ENCODE results near the gene SLC25A22.

The SLC25A22 gene

DNA sequence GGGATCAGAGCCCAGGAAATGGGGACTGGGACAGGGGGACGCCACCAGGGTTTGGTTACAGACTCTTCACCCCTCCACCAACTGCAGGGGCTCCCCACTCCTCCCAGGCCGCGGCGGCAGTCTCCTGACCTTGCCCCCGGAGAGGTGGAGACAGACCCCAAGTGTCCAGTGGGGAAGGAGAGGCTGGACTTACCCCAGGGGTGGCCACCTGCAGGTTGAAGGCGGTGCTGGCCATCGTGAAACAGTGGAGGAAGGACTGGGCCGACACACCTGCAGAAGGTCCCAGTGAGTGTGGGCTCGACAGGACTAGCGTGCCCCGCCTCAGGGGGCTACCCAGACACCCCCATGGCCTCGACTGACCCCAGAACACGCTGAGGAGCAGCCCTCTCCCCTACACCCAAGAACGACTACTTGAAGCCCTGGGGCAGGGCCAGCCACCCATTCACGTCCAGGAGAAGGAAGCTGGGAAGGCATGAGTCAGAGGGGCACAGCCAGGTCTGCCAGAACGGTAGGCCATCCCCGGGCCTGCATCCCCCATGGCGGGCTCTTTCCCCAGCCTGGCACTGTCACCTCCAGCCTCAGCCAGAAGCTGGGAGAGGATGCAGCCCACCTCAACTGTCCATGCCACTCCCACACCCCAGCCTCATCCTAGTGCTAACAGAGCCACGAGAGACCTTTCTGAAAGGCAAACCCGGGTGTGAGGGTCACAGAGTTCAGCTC is 23.0 kb downstream of the SLC25A22 start:
- H3K4me3 ChIP-seq (ENCODE audit: low read depth, low read length) = no peak overlapping the region

DNA sequence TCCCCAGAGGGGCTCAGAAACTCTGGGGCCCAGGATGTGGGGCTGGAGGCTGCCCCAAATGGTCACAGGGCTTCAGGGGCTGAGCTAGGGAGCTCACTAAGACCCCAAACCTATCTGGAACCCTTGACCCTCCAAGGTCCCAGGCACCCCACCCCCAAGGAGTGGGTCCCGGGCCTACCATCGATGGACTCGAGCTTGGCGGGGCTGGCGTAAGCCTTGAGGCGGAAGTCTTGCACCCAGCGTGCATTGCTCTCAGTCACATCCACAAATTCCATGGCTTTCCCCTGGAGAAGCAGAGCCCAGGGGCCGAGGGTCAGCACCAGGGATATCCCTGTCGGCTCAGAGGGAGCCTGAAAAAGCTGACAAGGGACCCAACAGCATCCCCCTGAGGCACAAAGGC is 24.3 kb downstream of the SLC25A22 start:
- no peak overlapping the region for H3K4me3 ChIP-seq (ENCODE audit: low read depth, low read length)

DNA sequence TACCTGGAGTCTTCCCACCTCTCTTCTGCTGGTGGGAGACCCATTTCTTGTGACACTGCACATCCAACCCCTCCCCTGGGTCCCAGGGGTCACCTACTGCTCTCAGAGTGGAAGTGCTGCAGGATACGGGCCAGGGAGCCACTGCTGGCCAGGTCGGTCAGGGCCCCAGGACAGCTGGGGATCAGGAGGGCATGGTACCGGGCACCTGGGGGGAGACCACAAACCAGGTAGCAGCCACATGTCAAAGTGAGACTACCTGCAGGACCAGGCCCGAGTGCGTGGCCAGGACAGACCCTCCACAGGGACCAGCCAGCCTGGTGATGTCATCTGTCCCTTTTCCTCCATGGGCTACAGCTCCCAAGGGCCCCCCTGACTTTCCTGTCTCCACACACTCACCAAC is 24.7 kb downstream of the SLC25A22 start:
- no peak overlapping the region for H3K4me3 ChIP-seq (ENCODE audit: low read depth, low read length)

DNA sequence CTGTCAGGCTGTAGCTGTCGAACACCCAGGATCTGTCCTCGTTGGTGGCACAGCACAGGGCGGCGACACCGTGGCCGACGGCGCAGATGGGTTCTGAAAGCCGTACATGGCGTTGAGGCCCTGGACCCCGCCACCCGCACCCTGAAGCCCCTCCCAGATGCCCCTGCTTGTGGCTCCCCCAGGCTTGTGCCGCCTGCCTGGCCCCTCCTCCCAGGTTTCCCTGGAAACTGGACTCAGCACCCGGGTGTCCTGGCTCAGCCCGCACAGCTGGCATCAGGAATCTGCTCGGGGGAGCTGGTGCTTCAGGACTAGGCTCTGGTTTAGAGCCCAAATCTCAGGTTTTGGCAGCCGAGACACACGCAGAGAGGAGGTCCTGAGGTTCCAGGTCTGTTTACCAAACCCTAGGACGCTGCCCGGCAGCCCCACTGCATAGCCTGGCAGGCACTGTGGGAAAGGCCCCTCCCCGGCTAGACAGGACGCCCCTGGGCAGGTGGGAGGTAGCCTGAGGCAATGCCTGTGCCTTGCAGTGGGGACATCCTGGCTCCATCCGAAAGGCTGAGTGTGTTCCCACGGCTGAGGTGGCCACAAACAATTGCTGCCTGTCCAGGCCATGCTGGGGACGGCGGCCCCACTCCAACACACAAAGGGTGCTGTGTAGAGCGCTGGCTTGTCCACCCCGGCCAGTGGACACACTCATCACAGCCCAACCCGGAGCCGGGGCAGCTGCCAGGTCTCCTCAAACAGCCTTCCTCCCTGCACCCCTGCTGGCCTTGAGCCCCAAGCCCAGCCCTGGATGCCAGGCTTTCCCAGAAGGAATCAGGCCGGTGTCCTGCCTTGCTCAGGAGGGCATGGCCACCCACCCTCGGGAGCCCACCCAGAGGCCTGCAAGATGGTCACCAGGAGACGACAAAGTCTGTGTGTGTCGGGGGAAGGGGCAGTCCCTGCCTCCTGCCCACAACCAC is 25.4 kb downstream of the SLC25A22 start:
- no peak overlapping the region for H3K4me3 ChIP-seq (ENCODE audit: low read depth, low read length)

DNA sequence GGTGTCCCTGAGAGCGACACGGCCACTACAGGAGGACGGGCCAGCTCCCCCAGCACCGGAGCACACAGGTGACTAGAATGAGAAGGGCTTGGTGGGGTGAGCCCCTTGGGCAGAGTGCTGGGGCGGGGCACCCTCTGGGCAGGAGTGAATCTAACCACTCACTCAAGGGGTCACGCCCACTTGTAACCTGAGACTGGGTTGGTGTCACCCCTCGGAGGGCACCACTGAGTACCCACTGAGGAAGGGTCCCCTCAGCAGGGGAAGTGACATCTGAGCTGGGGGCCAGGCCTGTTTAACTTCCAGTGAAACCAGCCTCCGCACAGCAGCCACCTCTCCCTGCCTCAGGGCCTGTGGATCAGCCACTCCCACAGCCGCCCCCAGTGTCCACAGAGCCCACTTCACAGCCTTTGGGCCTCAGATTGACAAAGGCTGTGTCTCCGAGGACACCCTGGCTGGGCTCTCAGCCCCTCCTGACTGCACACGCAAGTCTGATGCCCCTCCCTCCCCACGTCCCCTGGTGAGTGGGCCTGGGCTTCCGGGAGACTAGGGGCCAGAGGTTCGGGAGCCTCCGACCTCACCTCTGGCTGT is 26.4 kb downstream of the SLC25A22 start:
- H3K4me3 ChIP-seq (ENCODE audit: low read depth, low read length) = no peak overlapping the region

DNA sequence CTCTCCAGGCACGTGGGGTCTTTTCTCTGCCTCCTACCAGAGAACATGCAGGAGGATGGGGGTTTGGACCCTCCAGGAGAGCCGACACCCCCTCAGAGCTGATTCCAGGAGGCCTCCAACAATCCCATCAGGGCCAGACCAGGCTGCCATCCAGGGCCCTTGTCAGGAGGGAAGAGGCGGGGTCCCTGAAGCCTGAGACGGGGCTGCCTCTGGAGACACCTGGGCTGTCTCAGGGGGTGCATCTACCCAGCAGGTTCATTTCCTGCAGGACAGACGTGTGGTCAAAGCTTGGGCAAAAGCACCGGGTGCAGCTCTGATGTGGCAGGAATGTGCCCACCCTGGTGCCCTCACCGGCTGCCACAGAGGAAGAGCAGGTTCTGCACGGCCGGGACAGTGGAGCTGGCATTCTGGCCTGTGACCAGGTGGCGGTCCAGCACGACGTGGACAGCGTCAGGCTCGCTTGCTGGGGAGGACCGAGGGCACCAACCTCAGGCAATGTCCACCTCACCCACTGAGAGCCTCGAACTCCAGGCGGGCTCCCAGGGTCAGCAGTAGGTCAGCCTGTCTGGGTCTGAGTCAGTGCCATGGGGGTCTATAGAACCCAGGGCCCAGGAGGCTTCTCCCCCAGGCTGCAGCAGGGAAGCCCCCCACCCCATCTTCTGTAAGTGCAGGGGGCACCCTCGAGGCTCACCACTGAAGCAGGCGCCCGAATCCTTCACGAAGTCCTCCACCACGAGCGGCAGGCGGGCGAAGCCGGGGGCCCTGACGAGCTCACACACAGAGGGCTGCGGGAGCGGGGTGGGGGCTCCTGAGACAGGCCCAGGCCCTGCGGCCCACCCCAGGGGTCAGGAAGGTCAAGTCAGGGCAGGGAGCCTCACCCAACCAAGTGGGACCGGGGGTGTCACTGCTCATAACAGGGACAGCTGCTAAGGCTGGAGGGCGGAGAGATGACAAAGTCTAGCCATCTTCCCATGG is 27.2 kb downstream of the SLC25A22 start:
- H3K4me3 ChIP-seq (ENCODE audit: low read depth, low read length) = no peak overlapping the region

DNA sequence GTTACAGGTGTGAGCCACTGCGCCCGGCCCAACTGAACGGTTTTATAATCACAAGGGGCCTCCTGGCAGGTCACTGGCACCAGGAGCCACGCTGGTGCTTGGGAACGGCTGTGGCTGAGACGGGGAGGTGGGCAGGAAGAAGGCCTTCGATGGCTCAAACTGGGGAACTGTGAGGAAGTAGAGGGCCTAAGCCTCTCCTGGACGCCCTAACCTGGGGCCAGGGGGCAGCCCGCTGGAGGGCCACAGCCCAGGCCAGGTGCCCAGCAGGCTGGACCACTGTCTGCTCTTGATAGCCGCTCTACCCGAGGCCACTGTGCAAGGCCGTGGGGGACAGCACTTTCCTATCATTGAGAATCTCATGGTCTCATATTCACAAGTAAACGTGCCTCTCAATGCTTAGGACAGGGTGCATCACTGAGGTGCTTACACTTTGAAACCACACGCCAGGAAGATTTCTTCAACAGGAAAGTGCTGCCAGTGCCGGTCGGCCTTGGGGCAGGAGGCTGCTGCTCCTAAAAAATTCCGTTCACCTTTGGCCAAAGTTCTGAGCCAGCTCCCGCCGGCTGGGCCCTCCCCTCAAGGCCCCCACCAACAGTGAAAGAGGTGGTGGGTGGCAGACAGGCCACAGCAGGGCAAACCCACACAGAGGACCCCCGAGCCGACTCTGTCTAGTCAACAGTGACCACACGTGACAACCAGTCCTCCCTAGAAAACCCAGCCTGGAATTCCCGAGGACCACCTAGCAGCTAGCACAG is 28.0 kb downstream of the SLC25A22 start:
- no peak overlapping the region for H3K4me3 ChIP-seq (ENCODE audit: low read depth, low read length)

DNA sequence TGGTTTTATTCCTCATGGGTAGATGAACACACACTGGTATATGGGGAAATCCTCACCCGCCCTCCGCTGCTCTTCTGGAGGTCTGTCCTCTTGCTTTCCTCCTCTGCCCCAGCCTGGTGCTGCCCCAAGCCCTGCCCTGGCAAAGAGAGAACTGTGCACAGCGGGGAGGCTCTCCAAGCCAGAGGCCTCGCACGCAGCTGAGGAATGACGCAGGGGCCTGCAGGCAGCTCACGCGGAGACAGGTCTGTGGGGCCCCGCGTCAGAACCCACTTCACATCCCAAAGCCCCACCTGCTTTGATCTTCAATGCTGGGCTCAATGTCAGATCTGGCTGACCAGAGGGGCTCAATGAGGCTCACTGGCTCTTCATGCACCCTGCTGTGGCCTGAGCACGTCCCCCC is 30.8 kb downstream of the SLC25A22 start:
- H3K4me3 ChIP-seq (ENCODE audit: low read depth, low read length) = no peak overlapping the region

DNA sequence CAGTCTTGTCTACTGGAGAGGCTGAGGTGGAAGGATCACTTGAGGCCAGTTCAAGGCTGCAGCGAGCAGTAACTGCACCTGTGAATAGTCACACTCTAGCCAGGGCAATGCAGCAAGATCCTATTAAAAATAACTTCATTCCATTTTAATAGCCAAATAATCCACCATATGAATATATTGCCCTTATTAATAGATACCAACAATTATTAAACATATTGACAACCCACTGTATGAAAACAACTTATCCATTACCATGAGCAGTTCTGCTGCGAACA is 31.2 kb downstream of the SLC25A22 start:
- no peak overlapping the region for H3K4me3 ChIP-seq (ENCODE audit: low read depth, low read length)

DNA sequence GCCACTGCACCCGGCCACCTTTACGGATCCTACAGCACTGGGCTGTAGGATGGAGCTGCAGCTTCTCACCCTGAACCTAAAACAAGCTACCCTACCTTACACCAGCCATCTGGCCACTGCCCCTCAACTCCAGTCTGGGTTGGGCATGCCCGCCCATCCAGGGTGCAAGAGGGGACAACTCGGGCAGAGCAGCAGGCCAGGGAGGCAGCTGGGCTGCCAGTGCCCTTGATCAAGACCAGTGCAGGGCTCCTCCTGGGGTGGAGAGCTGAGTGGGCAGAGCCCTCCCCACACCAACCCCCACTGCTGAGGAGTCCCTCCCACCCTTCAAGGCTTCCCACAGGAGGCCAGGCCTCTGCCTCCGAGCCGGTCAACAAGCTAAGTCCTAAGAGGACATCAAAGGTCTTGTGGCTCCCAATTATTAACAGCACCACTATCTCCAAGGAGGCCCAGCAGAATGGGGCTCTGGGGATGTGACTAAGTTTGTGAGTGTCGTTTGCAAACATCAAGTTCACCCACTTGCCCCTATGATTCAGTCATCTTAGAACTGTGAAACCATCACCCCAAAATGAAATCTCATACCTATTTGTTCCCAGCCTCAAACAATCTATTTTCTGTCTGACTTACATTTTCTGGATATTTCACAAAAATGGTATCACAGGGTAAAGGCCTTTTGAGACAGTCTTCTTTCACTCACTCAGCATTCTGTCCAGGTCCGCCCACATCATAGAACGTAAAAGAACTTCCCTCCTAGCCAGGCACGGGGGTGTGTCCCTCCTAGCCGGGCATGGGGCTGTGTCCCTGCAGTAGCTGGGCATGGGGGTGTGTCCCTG is 31.8 kb downstream of the SLC25A22 start:
- no peak overlapping the region for H3K4me3 ChIP-seq (ENCODE audit: low read depth, low read length)

DNA sequence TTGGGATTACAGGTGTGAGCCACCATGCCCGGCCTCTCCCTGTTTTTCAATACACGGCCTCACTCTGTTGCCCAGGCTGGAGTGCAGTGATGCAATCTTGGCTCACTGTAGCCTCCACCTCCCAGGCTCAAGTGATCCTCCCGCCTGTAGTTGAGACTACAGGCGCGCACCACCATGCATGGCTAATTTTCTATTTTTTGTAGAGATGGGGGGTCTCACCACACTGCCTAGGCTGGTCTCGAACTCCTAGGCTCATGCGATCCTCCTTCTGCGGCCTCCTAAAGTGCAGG is 32.3 kb downstream of the SLC25A22 start:
- H3K4me3 ChIP-seq (ENCODE audit: low read depth, low read length) = no peak overlapping the region

DNA sequence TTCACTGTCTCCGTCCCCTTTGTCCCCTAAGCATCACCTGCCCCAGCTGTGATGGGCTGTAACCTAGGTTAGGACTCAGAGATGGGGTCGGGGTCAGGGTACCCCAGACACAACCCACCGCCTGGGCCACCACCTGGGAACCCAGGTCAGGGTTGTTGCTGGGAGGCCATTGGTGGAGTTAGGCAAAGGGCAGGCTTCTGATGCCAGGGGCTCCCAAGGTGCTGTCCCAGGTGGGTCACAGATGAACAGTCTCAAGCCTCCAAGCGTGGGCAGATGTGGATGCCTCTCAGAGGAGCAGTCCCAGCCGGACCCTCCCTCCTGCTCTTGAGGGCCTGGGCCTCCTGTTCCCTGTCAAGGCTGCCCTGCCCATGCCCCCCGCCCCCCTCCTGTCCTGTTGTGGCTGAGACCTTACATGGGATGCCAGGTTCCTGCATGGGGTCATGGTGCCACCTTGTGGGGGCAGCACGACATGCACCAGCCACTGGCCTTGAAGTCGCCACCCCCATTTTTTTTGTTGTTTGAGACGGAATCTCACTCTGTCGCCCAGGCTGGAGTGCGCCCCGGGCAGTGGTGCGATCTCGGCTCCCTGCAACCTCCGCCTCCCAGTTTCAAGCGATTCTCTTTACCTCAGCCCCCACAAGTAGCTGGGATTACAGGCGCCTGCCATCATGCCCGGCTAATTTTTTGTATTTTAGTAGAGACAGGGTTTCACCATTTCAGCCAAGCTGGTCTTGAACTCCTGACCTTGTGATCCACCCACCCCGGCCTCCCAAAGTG is 32.9 kb downstream of the SLC25A22 start:
- no peak overlapping the region for H3K4me3 ChIP-seq (ENCODE audit: low read depth, low read length)

DNA sequence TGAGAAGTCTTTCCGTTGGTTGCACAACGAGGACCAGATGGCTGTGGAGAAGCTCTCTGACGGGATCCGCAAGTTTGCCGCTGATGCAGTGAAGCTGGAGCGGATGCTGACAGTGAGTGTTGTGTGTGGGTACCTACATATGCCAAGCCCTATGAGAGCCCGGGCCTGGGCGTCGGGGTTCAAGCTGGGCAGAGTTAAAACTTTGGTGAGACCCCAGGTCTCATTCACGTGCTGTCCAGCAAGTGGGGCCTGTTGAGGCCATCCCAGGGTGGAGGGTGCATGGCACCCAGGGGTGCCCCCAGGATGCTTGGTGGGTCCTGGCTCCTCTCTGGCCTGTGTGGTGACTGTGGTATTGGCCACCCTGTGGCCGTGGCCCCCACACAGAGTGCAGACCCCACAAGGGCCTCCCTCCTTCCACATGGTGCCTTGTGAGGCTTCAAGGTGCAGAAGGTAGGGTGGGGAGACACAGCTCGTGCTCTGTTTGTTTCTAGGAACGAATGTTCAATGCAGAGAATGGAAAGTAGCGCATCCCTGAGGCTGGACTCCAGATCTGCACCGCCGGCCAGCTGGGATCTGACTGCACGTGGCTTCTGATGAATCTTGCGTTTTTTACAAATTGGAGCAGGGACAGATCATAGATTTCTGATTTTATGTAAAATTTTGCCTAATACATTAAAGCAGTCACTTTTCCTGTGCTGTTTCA is 33.6 kb downstream of the SLC25A22 start:
- H3K4me3 ChIP-seq (ENCODE audit: low read depth, low read length) = no peak overlapping the region

DNA sequence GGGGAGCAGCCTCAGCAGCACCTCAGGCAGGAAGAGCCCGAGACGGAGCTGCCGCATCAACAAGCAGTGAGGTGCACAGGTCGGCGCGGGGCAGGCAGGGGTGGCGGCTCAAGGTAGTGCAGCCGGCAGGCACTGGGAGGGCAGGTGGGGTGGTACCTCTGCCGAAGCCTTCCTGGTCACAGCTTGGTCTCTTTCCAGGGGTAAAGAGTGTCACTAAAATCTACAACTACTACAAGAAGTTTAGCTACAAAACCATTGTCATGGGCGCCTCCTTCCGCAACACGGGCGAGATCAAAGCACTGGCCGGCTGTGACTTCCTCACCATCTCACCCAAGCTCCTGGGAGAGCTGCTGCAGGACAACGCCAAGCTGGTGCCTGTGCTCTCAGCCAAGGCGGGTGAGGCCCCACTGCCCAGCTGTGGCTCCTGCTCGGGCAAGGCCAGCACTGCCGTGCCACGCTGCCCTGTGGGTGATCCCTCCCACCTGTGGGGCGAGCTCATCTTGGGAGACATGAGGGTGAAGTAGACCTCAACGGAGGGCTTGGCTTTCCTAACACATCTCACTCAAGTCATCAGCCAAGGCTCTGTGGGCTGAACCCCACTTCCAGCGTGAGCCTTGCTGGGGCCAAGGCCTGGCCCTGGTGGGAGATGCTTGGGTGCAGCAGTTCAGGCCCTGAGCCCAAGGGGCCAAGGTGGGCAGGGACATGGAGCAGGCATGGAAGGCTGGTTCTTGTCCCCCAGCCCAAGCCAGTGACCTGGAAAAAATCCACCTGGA is 34.3 kb downstream of the SLC25A22 start:
- no peak overlapping the region for H3K4me3 ChIP-seq (ENCODE audit: low read depth, low read length)

DNA sequence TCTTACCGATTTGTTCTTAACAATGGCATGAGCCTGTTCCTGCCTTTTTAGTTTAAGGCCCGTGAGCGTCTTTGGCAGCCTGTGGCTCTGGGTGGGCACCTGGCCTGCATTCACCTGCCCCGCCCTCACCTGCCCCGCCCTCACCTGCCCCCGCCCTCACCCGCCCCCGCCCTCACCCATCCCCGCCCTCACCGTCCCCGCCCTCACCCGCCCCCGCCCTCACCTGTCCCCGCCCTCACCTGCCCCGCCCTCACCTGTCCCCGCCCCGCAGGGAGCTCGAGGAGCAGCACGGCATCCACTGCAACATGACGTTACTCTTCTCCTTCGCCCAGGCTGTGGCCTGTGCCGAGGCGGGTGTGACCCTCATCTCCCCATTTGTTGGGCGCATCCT is 35.0 kb downstream of the SLC25A22 start:
- H3K4me3 ChIP-seq (ENCODE audit: low read depth, low read length) = no peak overlapping the region

DNA sequence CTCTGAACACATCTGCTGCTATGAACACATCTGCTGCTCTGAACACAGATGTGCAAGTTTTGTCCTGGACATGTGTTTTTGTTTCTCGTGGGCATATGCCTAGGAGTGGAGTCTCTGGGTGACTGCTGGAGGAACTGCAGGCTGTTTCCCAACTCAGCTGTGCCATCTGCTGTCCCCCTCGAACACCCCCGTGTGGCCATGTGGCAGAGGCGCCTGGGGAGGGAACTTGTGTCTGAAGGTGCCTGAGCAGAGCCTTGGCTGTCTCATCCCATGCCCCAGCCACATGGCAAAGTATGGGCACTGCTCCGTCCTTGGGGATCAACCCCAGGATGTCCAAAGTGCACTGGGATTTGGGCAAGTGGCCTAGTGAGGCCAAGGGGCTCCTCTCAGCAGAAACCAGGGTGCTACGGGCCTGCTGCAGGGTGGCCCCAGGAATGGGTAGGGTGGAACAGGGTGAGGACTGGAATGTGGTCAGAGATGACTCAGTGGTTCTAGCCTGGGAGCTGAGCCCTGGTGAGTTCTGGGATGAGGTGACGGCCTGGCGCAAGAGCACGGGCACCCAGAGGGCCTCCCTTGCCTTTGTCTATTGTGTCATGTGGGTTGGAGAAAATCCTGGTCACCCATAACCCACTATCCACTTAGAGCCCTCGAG is 35.5 kb downstream of the SLC25A22 start:
- no peak overlapping the region for H3K4me3 ChIP-seq (ENCODE audit: low read depth, low read length)

DNA sequence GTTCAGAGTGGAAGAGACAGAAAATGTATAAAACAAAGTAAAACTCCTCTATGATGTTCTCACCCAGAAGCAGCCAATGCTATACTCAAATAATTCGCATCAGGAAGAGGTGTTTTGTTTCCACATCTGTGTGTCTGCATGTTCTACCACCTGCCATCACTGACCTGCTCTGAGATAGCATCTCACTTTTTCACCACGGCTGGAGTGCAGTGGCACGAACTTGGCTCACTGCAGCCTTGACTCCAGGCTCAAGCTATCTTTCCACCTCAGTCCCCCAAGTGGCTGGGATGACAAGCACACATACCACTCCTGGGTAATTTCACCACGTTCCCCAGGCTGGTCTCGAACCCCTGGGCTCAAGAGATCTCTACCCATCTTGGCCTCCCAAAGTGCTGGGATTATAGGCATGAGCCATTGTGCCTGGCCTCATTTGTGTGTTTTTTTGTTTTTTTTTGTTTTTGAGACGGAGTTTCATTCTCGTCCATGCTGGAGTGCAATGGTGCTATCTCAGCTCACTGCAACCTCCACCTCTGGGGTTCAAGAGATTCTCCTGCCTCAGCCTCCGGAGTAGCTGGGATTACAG is 36.5 kb downstream of the SLC25A22 start:
- H3K4me3 ChIP-seq (ENCODE audit: low read depth, low read length) = no peak overlapping the region
